Lower lobe of right lung (tissue), 2 donors: ENCODE data around the gene SPART. TPM values are rescaled to one million over a fixed set of nuclear protein-coding genes. Genes with fewer than 3 reads are reported as not detected.
A peak's percentile ranks its signal among the peaks of the same experiment; 100 is the strongest.

Experiments
- ATAC-seq, 2 donors: fragments of 200-7000 bp; cut with Tn5 transposase; one replicate each; pipeline ENCODE4 v1.9.1; 2020 to 2022; ENCODE audit warnings: mild to moderate bottlenecking in 2 of 2, moderate library complexity in 2 of 2
- DNase-seq: peaks from one replicate; pipeline ENCODE4 v3.0.0-alpha.2; 2020
- H3K27ac ChIP-seq: fragments of 200-600 bp; one replicate; pipeline ENCODE4 v1.8.0; 2022
- H3K27me3 ChIP-seq: fragments of 200-600 bp; one replicate; pipeline ENCODE4 v1.8.0; 2022; ENCODE audit warnings: low read depth
- H3K36me3 ChIP-seq: fragments of 200-600 bp; one replicate; pipeline ENCODE4 v1.8.0; 2022; ENCODE audit warnings: mild to moderate bottlenecking
- H3K4me1 ChIP-seq: fragments of 200-600 bp; one replicate; pipeline ENCODE4 v1.8.0; 2022
- H3K4me3 ChIP-seq: fragments of 200-600 bp; one replicate; pipeline ENCODE4 v1.8.0; 2022; ENCODE audit warnings: mild to moderate bottlenecking
- H3K9me3 ChIP-seq: fragments of 200-600 bp; one replicate; pipeline ENCODE4 v1.8.0; 2022
- CTCF ChIP-seq: fragments of 200-600 bp; IDR thresholded peaks from one replicate; pipeline ENCODE4 v1.8.0; 2022; ENCODE audit warnings: antibody characterized with exemption, mild to moderate bottlenecking
- intact Hi-C: fragments of 100-400 bp; cut with DNase I; formaldehyde crosslinking; loops from one replicate; pipeline ENCODE4 v1.11.0; 2022
- total RNA-seq: library from RNA; stranded (reverse); fragmentation: NEBNext Ultra II Directional; extraction: Animal tissue kit (Norgen Biotek cat#: 25700); gene quantifications from one replicate; pipeline ENCODE4 v1.2.1, GENCODE V29; 2021
- donor health status: DM: no; HTN: yes; CAD: no; lungs with severe emphysema.

Gene SPART
- total RNA-seq, 1 donor from 2014 or later: 72.5 TPM

- ATAC-seq (peak; percentile 93 to 96), DNase-seq (peak; percentile 85)
- H3K36me3 ChIP-seq: no peaks in the 10 kb centered on the region
- intact Hi-C loops: no loop called here
- no peaks in the 10 kb centered on the region for H3K27me3 ChIP-seq
- peak within 1 kb of the TSS; percentile 67 for H3K4me3 ChIP-seq
- no peak for TF ChIP-seq CTCF
- H3K27ac ChIP-seq: peak within 1 kb of the TSS; percentile 8
- no peaks in the 10 kb centered on the region for H3K9me3 ChIP-seq
- H3K4me1 ChIP-seq: peaks cover 12% of the 10 kb centered on the region
Measured at GRCh38 chr13:36297366-36298338, 48.5 kb downstream of the SPART start, which contains the start of gene CCDC169. Gene CCDC169, minus strand, starts transcription at chr13:36297814. Its CDS starts 95 bp downstream, at chr13:36297719.

- no peak for TF ChIP-seq CTCF
- Histone ChIP-seq H3K9me3 (no peaks in the 10 kb centered on the region), H3K27ac (no peak overlapping the region), H3K4me3 (no peak overlapping the region), H3K4me1 (peaks cover 12% of the 10 kb centered on the region), H3K36me3 (no peaks in the 10 kb centered on the region), H3K27me3 (no peaks in the 10 kb centered on the region)
- intact Hi-C loops: no loop called here
- no peak for DNase-seq
- peak in 1 of 2 donors; percentile 7 for ATAC-seq
Measured at GRCh38 chr13:36294096-36294495, 52.1 kb downstream of the SPART start.

GRCh38 chr13:36293497-36293896 is 52.7 kb downstream of the SPART start:
- Histone ChIP-seq H3K27ac (no peak overlapping the region), H3K4me3 (no peak overlapping the region), H3K9me3 (no peaks in the 10 kb centered on the region), H3K27me3 (no peaks in the 10 kb centered on the region), H3K36me3 (no peaks in the 10 kb centered on the region), H3K4me1 (peaks cover 11% of the 10 kb centered on the region)
- intact Hi-C loops: no loop called here
- DNase-seq: no peak
- ATAC-seq: no peak
- no peak for TF ChIP-seq CTCF

GRCh38 chr13:36288794-36289391 is 57.3 kb downstream of the SPART start:
- H3K27me3 ChIP-seq: no peaks in the 10 kb centered on the region
- intact Hi-C loops: no loop called here
- no peak overlapping the region for H3K4me3 ChIP-seq
- H3K9me3 ChIP-seq: no peaks in the 10 kb centered on the region
- TF ChIP-seq CTCF: no peak
- no peaks in the 10 kb centered on the region for H3K36me3 ChIP-seq
- DNase-seq: no peak
- no peak for ATAC-seq
- no peaks in the 10 kb centered on the region for H3K4me1 ChIP-seq
- no peak overlapping the region for H3K27ac ChIP-seq

- ATAC-seq (no peak), DNase-seq (no peak)
- Histone ChIP-seq H3K27me3 (no peaks in the 10 kb centered on the region), H3K4me1 (no peaks in the 10 kb centered on the region), H3K9me3 (no peaks in the 10 kb centered on the region), H3K4me3 (no peak overlapping the region), H3K27ac (no peak overlapping the region), H3K36me3 (no peaks in the 10 kb centered on the region)
- no peak for TF ChIP-seq CTCF
- intact Hi-C loops: no loop called here
Measured at GRCh38 chr13:36286006-36286405, 60.2 kb downstream of the SPART start.
